HCT116 (cell line): ENCODE measurements around the gene VEZF1. TPM values are rescaled to one million over a fixed set of nuclear protein-coding genes. Genes with fewer than 3 reads are reported as not detected.

Experiments
- ATAC-seq: fragments of 200-7000 bp; cut with Tn5 transposase; 2 replicates; pipeline ENCODE4 v1.9.1; 2020; ENCODE audit warnings: mild to moderate bottlenecking, moderate library complexity
- BruUV-seq: library from RNA; stranded (reverse); fragments of 400-500 nt; replicated peaks from 2 replicates; lab custom pipeline; 2021; lab: Mats Ljungman, UMichigan
- CTCF ChIA-PET: fragments of 300-600 bp; sonication (Branson Sonifier 250); formaldehyde crosslinking; loops from one replicate; lab custom pipeline; 2021; ENCODE audit warnings: antibody characterized with exemption; lab: Charles Lee
- POLR2A ChIA-PET: fragments of 300-600, 350-600 bp; sonication (Branson Sonifier 250); formaldehyde crosslinking; loops from one replicate; lab custom pipeline; 2021; ENCODE audit warnings: antibody characterized with exemption; lab: Charles Lee
- RAD21 ChIA-PET, 2 experiments: fragments of 300-600 bp; sonication (Branson Sonifier 250); formaldehyde crosslinking; loops; one replicate each; lab custom pipeline; 2023; ENCODE audit warnings: low total read pairs in 2 of 2; ENCODE audit not compliant: uncharacterized antibody in 2 of 2, unreplicated experiment in 2 of 2, low non-redundant PET in 1 of 2; lab: Charles Lee
- DNase-seq: peaks from one replicate; pipeline ENCODE4 v3.0.0-alpha.2; 2010; ENCODE audit warnings: low read depth, low spot score
- H2AFZ ChIP-seq: fragments of 200-600 bp; shearing (Covaris generic), sonication (generic); 2 replicates; pipeline ENCODE4 v1.6.1; 2017; ENCODE audit warnings: low read depth, mixed run types, mixed read lengths, antibody characterized with exemption, low read length; ENCODE audit not compliant: poor library complexity, severe bottlenecking
- H3K27ac ChIP-seq: 2 replicates; pipeline ENCODE4 v1.5.1; 2012; ENCODE audit warnings: low read depth, low read length
- H3K27me3 ChIP-seq: fragments of 200-600 bp; sonication (generic); 2 replicates; pipeline ENCODE4 v1.6.1; 2016; ENCODE audit warnings: mixed run types, low read length, mixed read lengths; ENCODE audit not compliant: insufficient read depth
- H3K36me3 ChIP-seq, 2 experiments: fragments of 200-500 bp in 1 of 2; fragments of 200-600 bp in 1 of 2; sonication (Bioruptor generic) in 1 of 2; sonication (generic) in 1 of 2; 2 replicates each; pipeline versions ENCODE4 v1.5.1 to v1.6.1; 2014 to 2016; ENCODE audit warnings: low read length in 2 of 2, inconsistent platforms in 1 of 2, mixed read lengths in 1 of 2, mixed run types in 1 of 2; ENCODE audit not compliant: insufficient read depth in 2 of 2, control insufficient read depth in 1 of 2
- H3K4me1 ChIP-seq, 2 experiments: fragments of 200-600 bp in 1 of 2; sonication (generic) in 1 of 2; 2 replicates each; pipeline versions ENCODE4 v1.5.1 to v1.6.1; 2012 to 2017; ENCODE audit warnings: low read length in 2 of 2, inconsistent platforms in 1 of 2, mild to moderate bottlenecking in 1 of 2, mixed read lengths in 1 of 2, mixed run types in 1 of 2, moderate library complexity in 1 of 2; ENCODE audit not compliant: insufficient read depth in 2 of 2, control insufficient read depth in 1 of 2
- H3K4me2 ChIP-seq: fragments of 200-600 bp; sonication (generic); 2 replicates; pipeline ENCODE4 v1.6.1; 2017; ENCODE audit warnings: mixed run types, low read length, mixed read lengths
- H3K4me3 ChIP-seq, 2 experiments: fragments of 200-600 bp in 1 of 2; sonication (generic) in 1 of 2; replicated peaks in 1 of 2; 2 replicates each; pipeline ENCODE4 v1.5.1; 2011 to 2016; ENCODE audit warnings: low read length in 2 of 2, control low read depth in 1 of 2, low read depth in 1 of 2, mild to moderate bottlenecking in 1 of 2, mixed read lengths in 1 of 2, mixed run types in 1 of 2
- H3K79me2 ChIP-seq: fragments of 200-600 bp; sonication (generic); 2 replicates; pipeline ENCODE4 v1.6.1; 2017; ENCODE audit warnings: mild to moderate bottlenecking, mixed run types, low read length, moderate library complexity, mixed read lengths; ENCODE audit not compliant: insufficient read depth
- H3K9ac ChIP-seq: fragments of 200-600 bp; sonication (generic); 2 replicates; pipeline ENCODE4 v1.6.1; 2016; ENCODE audit warnings: low read length, mixed read lengths
- H3K9me2 ChIP-seq: fragments of 200-600 bp; sonication (generic), shearing (Covaris generic); 2 replicates; pipeline ENCODE4 v1.6.1; 2017; ENCODE audit warnings: mixed run types, mild to moderate bottlenecking, moderate library complexity; ENCODE audit not compliant: insufficient read depth
- H3K9me3 ChIP-seq, 2 experiments: fragments of 200-500 bp in 1 of 2; fragments of 200-600 bp in 1 of 2; sonication (Bioruptor generic) in 1 of 2; sonication (generic) in 1 of 2; 2 replicates each; pipeline ENCODE4 v1.6.1; 2014 to 2017; ENCODE audit warnings: low read length in 2 of 2, mixed read lengths in 2 of 2, inconsistent platforms in 1 of 2, low read depth in 1 of 2, mild to moderate bottlenecking in 1 of 2, mixed run types in 1 of 2, moderate library complexity in 1 of 2; ENCODE audit not compliant: control insufficient read depth in 1 of 2, insufficient read depth in 1 of 2
- H4K20me1 ChIP-seq: fragments of 200-600 bp; sonication (generic), shearing (Covaris generic); 2 replicates; pipeline ENCODE4 v1.6.1; 2017; ENCODE audit warnings: mixed run types, mild to moderate bottlenecking, moderate library complexity; ENCODE audit not compliant: insufficient read depth
- CBX3 ChIP-seq: IDR thresholded peaks from 2 replicates; pipeline ENCODE4 v1.6.1; 2012; ENCODE audit warnings: low read depth
- CEBPB ChIP-seq: IDR thresholded peaks from 2 replicates; pipeline ENCODE4 v1.6.1; 2012; ENCODE audit warnings: low read depth
- EGR1 ChIP-seq: IDR thresholded peaks from 2 replicates; pipeline ENCODE4 v1.6.1; 2012; ENCODE audit warnings: low read depth
- ELF1 ChIP-seq: IDR thresholded peaks from 2 replicates; pipeline ENCODE4 v1.6.1; 2012; ENCODE audit warnings: low read depth, borderline replicate concordance
- EZH2phosphoT487 ChIP-seq: fragments of 200-600 bp; IDR thresholded peaks from 2 replicates; pipeline ENCODE4 v1.6.1; 2018; ENCODE audit warnings: antibody characterized with exemption, borderline replicate concordance
- FOSL1 ChIP-seq: IDR thresholded peaks from 2 replicates; pipeline ENCODE4 v1.6.1; 2012; ENCODE audit warnings: low read depth
- POLR2A ChIP-seq: IDR thresholded peaks from 2 replicates; pipeline ENCODE4 v1.7.0; 2011; ENCODE audit warnings: borderline replicate concordance; ENCODE audit not compliant: insufficient read depth, insufficient read length; ENCODE audit errors: extremely low read depth
- TCF7L2 ChIP-seq: IDR thresholded peaks from 2 replicates; pipeline ENCODE4 v1.7.0; 2011; ENCODE audit warnings: borderline replicate concordance, inconsistent platforms; ENCODE audit not compliant: insufficient read depth, insufficient read length; ENCODE audit errors: extremely low read depth
- YY1 ChIP-seq: IDR thresholded peaks from 2 replicates; pipeline ENCODE4 v1.6.1; 2011; ENCODE audit warnings: low read length, low read depth, moderate library complexity, mild to moderate bottlenecking; ENCODE audit not compliant: insufficient replicate concordance; ENCODE audit errors: extremely low read depth
- ZFX ChIP-seq: fragments of 450-650 bp; IDR thresholded peaks from 2 replicates; pipeline ENCODE4 v1.6.1; 2017
- intact Hi-C: fragments of 100-400 bp; cut with micrococcal nuclease; formaldehyde crosslinking; loops from 2 replicates; pipeline ENCODE4 v1.10.0; 2022
- total RNA-seq: library from RNA; stranded (reverse); gene quantifications from one replicate; pipeline ENCODE4 v1.2.1, GENCODE V29; 2021; ENCODE audit not compliant: unreplicated experiment
- TF ChIP-seq, protein P1 (sequence below), 3 experiments: fragments of 200-600 bp in 1 of 3; sonication (generic) in 1 of 3; IDR thresholded peaks in 2 of 3; conservative IDR thresholded peaks in 1 of 3; 2 replicates each; pipeline ENCODE4 v1.5.1; 2012 to 2017; ENCODE audit warnings: low read depth in 2 of 3, low read length in 2 of 3, antibody characterized with exemption in 1 of 3, borderline replicate concordance in 1 of 3, control low read depth in 1 of 3, mild to moderate bottlenecking in 1 of 3, mixed read lengths in 1 of 3, mixed run types in 1 of 3, moderate library complexity in 1 of 3; ENCODE audit not compliant: insufficient read depth in 1 of 3

VEZF1 gene
- total RNA-seq, 1 experiment from 2014 or later: 70.2 TPM

DNA sequence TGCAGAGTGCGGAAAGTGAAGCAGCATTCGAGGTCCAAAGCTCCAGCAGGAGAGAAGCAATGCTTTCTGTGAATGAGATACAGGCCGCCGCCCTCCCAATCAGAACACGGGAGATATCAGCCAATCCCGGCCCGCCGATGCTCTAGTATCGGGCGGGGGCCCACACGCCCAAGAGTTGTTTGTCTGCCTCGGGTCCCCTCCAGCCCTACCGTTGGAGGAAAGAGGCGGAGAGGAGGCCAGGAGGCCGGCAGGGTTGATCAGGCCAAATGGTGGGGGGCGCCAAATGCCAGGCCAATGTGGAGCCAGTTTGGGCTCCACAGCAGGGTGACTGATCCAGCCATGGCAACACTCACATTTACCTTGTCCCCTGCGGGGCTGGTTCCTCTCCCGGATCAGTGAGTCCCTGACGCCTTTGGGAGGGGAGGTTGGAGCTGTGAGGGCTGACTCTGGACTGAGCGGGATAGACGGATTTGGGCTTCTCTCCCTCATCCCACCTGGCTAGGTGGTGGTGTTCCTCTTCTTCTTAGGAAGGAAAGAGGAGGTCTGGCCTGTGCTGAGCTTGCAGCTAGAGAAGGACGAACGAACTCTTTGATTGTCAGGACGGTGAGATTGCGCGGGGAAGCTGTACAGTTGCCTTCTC, 22.4 kb downstream of the VEZF1 start:
- intact Hi-C loops: no loop called here
- Histone ChIP-seq H3K27me3 (no peaks in the 10 kb centered on the region), H3K4me2 (no peak overlapping the region), H3K9ac (no peak overlapping the region), H3K9me2 (no peaks in the 10 kb centered on the region), H4K20me1 (no peaks in the 10 kb centered on the region), H3K4me3 (no peak overlapping the region)
- POLR2A ChIA-PET: no interaction called here
- ATAC-seq: no peak
- TF ChIP-seq TCF7L2: no peak
- TF ChIP-seq YY1: no peak
- TF ChIP-seq POLR2A: no peak
- no peak for TF ChIP-seq EGR1
- TF ChIP-seq EZH2phosphoT487: no peak
- TF ChIP-seq, protein P1, sequence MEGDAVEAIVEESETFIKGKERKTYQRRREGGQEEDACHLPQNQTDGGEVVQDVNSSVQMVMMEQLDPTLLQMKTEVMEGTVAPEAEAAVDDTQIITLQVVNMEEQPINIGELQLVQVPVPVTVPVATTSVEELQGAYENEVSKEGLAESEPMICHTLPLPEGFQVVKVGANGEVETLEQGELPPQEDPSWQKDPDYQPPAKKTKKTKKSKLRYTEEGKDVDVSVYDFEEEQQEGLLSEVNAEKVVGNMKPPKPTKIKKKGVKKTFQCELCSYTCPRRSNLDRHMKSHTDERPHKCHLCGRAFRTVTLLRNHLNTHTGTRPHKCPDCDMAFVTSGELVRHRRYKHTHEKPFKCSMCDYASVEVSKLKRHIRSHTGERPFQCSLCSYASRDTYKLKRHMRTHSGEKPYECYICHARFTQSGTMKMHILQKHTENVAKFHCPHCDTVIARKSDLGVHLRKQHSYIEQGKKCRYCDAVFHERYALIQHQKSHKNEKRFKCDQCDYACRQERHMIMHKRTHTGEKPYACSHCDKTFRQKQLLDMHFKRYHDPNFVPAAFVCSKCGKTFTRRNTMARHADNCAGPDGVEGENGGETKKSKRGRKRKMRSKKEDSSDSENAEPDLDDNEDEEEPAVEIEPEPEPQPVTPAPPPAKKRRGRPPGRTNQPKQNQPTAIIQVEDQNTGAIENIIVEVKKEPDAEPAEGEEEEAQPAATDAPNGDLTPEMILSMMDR (IDR thresholded peaks at IDR 0.05 in 2 of 3, conservative IDR thresholded peaks at IDR 0.05 in 1 of 3; ENCODE audit: borderline replicate concordance in 1 of 3, insufficient read depth in 1 of 3, low read depth in 2 of 3, low read length in 2 of 3): no peak
- TF ChIP-seq ELF1: no peak
- TF ChIP-seq ZFX: no peak
- no peak for TF ChIP-seq FOSL1
- TF ChIP-seq CBX3: no peak
- TF ChIP-seq CEBPB: no peak
- TF ChIP-seq, all 23 proteins: peak for 0
- Histone ChIP-seq H3K27ac (no peak overlapping the region), H2AFZ (no peak overlapping the region), H3K79me2 (no peaks in the 10 kb centered on the region), H3K4me1 (peaks cover 0 to 2% of the 10 kb centered on the region in 2 experiments; a peak in 1 of 4 replicates), H3K36me3 (no peaks in the 10 kb centered on the region), H3K9me3 (no peaks in the 10 kb centered on the region)
- BruUV-seq: no TSS peak
- RAD21 ChIA-PET: no interaction called here
- no peak for DNase-seq
- CTCF ChIA-PET: no interaction called here
